GM12873 (cell line): ENCODE data around the gene PCDH20.
A peak's percentile ranks its signal among the peaks of the same experiment; 100 is the strongest.

Source experiments
- TF ChIP-seq, protein P1 (sequence below): IDR thresholded peaks from 2 replicates; pipeline ENCODE4 v1.5.1; 2012; ENCODE audit warnings: low read depth, mild to moderate bottlenecking, moderate library complexity, low read length, control low read depth; ENCODE audit not compliant: insufficient read depth; ENCODE audit errors: missing control alignments

The PCDH20 gene

DNA sequence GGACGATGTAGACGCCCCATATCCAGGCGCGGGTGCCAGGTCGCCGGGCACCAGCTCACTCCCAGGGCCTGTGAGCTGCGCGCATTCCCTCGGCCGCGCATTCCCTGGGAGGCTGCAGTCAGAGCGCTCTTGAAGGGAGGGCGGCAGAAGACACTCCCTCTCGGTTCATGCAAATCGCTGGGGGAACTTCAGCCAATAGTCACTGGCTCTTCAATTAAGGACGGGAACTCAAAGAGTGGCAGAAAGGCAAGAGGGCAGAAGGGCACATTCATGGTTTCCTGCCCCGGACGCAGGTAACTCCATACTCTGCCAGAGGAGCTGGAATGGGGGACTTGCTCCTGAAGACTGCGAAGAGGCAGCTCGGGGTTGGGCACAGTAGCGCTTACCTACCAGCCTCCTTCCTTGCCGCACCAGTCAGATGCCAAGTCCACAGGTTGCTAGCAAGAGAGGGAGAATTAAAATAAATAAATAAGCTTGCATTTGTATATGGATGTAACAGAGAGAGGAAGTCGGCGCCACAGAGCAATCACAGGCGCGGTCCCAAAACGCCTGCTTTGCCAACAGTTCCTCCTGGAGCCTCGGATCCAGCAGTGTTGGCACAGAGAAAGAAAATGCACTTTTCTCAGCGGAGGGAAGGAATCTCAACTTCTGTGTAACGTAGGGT lies 459 bp downstream of the PCDH20 start:
- TF ChIP-seq, protein P1, sequence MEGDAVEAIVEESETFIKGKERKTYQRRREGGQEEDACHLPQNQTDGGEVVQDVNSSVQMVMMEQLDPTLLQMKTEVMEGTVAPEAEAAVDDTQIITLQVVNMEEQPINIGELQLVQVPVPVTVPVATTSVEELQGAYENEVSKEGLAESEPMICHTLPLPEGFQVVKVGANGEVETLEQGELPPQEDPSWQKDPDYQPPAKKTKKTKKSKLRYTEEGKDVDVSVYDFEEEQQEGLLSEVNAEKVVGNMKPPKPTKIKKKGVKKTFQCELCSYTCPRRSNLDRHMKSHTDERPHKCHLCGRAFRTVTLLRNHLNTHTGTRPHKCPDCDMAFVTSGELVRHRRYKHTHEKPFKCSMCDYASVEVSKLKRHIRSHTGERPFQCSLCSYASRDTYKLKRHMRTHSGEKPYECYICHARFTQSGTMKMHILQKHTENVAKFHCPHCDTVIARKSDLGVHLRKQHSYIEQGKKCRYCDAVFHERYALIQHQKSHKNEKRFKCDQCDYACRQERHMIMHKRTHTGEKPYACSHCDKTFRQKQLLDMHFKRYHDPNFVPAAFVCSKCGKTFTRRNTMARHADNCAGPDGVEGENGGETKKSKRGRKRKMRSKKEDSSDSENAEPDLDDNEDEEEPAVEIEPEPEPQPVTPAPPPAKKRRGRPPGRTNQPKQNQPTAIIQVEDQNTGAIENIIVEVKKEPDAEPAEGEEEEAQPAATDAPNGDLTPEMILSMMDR: no peak

DNA sequence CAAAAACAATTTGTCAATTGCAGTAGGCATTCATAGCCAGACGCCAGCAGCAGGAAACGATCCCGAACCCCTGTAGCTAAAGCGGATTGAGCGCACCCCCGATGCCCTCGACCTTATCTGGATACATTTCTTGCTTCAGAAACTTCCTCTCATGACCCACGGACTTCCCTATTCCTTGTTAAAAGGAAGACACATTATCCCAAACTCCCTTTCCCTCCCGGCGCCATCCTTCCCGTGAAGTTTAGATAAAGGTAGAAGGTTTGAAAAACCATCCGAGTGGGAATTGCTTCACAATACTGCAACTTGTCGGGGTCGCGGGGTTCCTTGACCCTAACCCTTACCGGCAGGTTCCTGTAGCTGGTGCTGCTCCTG lies 977 bp downstream of the PCDH20 start:
- TF ChIP-seq, protein P1: no peak

DNA sequence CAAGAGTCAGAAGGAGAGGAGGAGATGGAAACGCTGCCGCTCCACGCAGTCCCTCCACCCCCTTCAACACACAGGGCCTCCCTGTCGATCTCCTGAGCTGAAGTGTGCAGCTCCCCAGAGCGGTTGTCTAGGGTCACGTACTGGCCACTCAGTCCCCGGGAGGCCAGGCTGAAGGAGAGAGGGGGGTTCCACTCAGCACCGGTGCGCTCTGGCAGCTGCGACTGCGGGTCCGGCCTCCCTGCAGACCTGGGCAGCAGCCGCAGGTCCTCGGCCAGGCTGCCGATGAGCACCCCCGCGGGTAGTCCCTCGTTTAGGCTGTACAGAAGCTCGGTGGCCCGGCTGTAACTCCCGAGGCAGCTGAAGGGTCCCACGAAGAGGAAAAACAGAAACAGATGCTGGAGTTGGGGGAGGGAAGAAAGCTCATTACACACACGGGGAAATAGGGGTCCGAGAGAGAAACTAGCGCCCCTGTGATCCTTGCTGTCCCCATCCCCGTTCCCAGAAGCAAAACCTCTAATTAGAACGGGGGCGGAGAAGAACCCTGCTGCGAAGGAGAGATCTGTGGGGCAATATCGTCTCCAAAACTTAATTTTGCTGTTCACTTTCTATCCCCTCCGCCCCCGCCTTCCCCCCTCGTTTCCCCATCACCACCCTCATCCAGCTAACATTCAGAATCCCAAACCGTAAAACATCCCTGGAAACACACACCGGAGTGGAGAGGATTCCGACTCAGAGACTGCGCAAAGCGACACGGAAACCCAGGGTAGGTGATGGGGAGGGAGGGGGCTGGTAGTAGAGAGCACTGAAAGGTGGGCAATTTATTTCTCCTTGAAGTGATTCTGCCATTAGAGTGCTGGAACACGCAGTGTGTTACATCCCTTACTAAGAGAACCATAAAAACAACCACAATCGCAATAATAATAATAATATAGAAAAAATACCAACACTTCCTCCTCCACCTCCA lies 1.8 kb downstream of the PCDH20 start:
- TF ChIP-seq, protein P1: no peak

DNA sequence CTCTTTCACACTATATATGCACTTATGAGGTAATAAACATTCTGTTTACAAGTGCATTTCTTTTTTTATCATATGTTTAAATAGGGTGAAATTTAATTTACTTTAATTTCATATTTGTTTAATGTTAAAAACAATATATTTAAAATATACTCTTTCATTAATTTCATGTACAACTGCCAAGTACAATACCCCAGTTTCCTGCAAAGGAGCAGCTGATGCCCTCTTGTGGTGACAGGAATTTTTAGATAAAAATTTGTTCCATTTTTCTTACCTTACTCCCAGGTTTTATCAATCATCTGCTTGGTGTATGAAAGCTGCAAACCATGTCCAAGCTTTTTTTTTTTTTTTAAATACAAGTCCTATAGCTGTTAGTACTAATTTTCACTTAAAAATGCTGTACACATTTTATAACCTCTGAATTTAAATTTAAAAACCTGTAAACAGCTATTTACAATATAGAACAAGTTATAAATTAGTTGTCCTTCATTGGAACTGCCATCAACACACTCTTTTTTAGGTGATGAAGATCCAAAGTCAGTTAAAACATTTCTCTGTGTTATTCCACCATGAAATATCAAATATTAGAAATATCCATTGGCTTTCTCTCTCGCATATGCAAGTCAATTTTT lies 4.9 kb downstream of the PCDH20 start:
- TF ChIP-seq, protein P1: peak; percentile 33

DNA sequence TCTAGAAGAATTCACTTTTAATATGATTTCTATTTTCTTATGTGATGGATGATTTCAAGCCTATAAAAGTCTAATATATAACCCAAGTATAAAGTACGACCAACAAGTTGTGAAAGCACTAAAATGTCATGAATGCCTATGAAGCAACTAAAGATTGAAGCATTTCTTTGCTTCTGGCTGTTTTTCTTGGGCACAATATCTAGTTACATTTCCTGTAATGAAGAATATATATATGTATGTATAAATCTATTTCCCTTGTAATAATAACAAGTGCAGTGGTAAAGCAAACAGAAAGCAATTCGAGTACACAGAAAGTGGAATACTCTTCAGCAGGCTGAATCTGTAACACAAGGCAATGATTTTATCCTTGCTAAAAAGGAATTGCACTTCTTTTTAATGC lies 5.4 kb downstream of the PCDH20 start:
- TF ChIP-seq, protein P1: no peak

DNA sequence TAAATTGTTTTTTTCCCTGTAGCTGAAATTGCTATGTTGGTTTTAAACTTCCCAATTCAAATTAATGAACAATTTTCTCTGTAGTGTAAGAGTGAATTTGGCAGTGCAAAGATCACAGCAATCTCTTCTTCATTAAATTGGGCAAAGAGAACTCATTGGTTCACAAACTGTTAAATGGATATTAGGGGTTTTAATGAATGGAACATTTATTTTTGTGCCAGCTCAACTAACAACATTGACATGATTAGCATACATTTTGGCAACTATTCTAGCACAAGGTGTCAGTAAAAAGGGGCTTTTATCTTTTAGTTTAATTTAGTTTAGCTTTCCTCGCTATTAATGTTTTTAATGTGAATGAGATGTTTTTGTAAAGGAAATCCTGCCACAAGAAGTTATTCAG lies 7.1 kb downstream of the PCDH20 start:
- TF ChIP-seq, protein P1: no peak

DNA sequence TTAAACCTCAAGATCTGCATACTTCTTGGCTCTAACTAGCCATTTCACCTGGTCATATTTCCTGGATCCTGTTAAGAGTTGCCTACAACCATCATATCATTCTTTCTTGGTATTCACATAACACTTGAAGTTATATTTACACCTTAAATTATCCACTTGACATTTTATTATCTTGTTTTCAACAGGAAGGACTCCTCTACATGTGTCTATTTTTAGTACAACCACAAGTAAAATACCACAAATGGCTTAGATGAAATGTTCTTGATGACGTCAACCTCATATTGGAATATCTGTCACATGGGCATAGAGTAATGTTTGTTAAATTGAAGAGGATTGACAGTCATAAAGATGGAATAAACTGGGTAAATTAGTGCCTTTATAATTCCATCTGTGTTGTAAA lies 9.4 kb downstream of the PCDH20 start:
- TF ChIP-seq, protein P1: no peak
